ENCODE measurements around the gene NKD1.

NKD1 gene

GRCh38 chr16:50558913-50559312 is 10.7 kb downstream of the NKD1 start:
- no peak for DNase-seq (ENCODE audit: low read depth)

GRCh38 chr16:50559342-50559741 is 11.1 kb downstream of the NKD1 start:
- no peak for DNase-seq (ENCODE audit: low read depth)

- no peak for DNase-seq (ENCODE audit: low read depth)
Observed at GRCh38 chr16:50559804-50560514, 11.8 kb downstream of the NKD1 start.

- no peak for DNase-seq (ENCODE audit: low read depth)
Observed at GRCh38 chr16:50560903-50561863, 13.0 kb downstream of the NKD1 start.

GRCh38 chr16:50562657-50563056 is 14.5 kb downstream of the NKD1 start:
- no peak for DNase-seq (ENCODE audit: low read depth)

GRCh38 chr16:50563989-50564388 is 15.8 kb downstream of the NKD1 start:
- no peak for DNase-seq (ENCODE audit: low read depth)

- no peak for DNase-seq (ENCODE audit: low read depth)
Observed at GRCh38 chr16:50565428-50565827, 17.2 kb downstream of the NKD1 start.

- no peak for DNase-seq (ENCODE audit: low read depth)
Observed at GRCh38 chr16:50566014-50566962, 18.1 kb downstream of the NKD1 start.

- DNase-seq (ENCODE audit: low read depth): no peak
Observed at GRCh38 chr16:50567651-50568050, 19.5 kb downstream of the NKD1 start.

GRCh38 chr16:50568187-50568815 is 20.1 kb downstream of the NKD1 start:
- no peak for DNase-seq (ENCODE audit: low read depth)

- DNase-seq (ENCODE audit: low read depth): no peak
Observed at GRCh38 chr16:50570354-50570753, 22.2 kb downstream of the NKD1 start.

- DNase-seq (ENCODE audit: low read depth): no peak
Observed at GRCh38 chr16:50570808-50571598, 22.8 kb downstream of the NKD1 start.

GRCh38 chr16:50571786-50572185 is 23.6 kb downstream of the NKD1 start:
- DNase-seq (ENCODE audit: low read depth): no peak

GRCh38 chr16:50572700-50573099 is 24.5 kb downstream of the NKD1 start:
- no peak for DNase-seq (ENCODE audit: low read depth)

- DNase-seq (ENCODE audit: low read depth): no peak
Observed at GRCh38 chr16:50573279-50573678, 25.1 kb downstream of the NKD1 start.

- DNase-seq (ENCODE audit: low read depth): no peak
Observed at GRCh38 chr16:50573947-50574744, 25.9 kb downstream of the NKD1 start.

GRCh38 chr16:50574745-50575136 is 26.5 kb downstream of the NKD1 start:
- DNase-seq (ENCODE audit: low read depth): no peak

- DNase-seq (ENCODE audit: low read depth): no peak
Observed at GRCh38 chr16:50575743-50576142, 27.5 kb downstream of the NKD1 start.

- DNase-seq (ENCODE audit: low read depth): no peak
Observed at GRCh38 chr16:50576403-50577113, 28.4 kb downstream of the NKD1 start.
